Endothelial cell of umbilical vein (primary cell): ENCODE data around the gene MEP1B. TPM values are rescaled to one million over a fixed set of nuclear protein-coding genes. Genes with fewer than 3 reads are reported as not detected.

Experiments used
- BruUV-seq: library from RNA; stranded (reverse); fragments of 400-500 nt; replicated peaks from 2 replicates; lab custom pipeline; 2021; lab: Mats Ljungman, UMichigan
- CTCF ChIA-PET: fragments of 300-600, 350-600 bp; sonication (Branson Sonifier 250); formaldehyde crosslinking; loops from one replicate; lab custom pipeline; 2021; ENCODE audit warnings: antibody characterized with exemption, inconsistent platforms; lab: Charles Lee
- POLR2A ChIA-PET: fragments of 300-600, 350-600 bp; sonication (Branson Sonifier 250); formaldehyde crosslinking; loops from one replicate; lab custom pipeline; 2021; ENCODE audit warnings: antibody characterized with exemption, inconsistent platforms; lab: Charles Lee
- DNase-seq: peaks from one replicate; pipeline ENCODE4 v3.0.0-alpha.2; 2011; ENCODE audit warnings: low read depth, low spot score
- FAIRE-seq: peaks from 2 replicates; lab custom pipeline; 2011; peaks lifted over from hg19 to GRCh38; lab: Jason Lieb, UNC
- H2AFZ ChIP-seq: 2 replicates; pipeline ENCODE4 v1.6.0; 2012; ENCODE audit warnings: low read depth, low read length, control low read depth, inconsistent platforms
- H3K27ac ChIP-seq: 2 replicates; pipeline ENCODE4 v1.5.1; 2011; ENCODE audit warnings: low read depth, mild to moderate bottlenecking, control low read depth, low read length, moderate library complexity; ENCODE audit not compliant: insufficient read depth
- H3K27me3 ChIP-seq, 2 experiments: 2 replicates each; pipeline versions ENCODE4 v1.6.0 to v1.6.1; 2011; ENCODE audit warnings: low read length in 2 of 2, mixed read lengths in 1 of 2; ENCODE audit not compliant: control insufficient read depth in 2 of 2, insufficient read depth in 2 of 2
- H3K36me3 ChIP-seq, 2 experiments: 2 replicates in 1 of 2; 3 replicates in 1 of 2; pipeline ENCODE4 v1.5.1; 2011; ENCODE audit warnings: low read length in 2 of 2, mild to moderate bottlenecking in 1 of 2, moderate library complexity in 1 of 2; ENCODE audit not compliant: control insufficient read depth in 2 of 2, insufficient read depth in 2 of 2; ENCODE audit errors: extremely low read depth in 1 of 2
- H3K4me1 ChIP-seq: 3 replicates; pipeline ENCODE4 v1.5.1; 2011; ENCODE audit warnings: mild to moderate bottlenecking, low read length; ENCODE audit not compliant: control insufficient read depth, insufficient read depth; ENCODE audit errors: extremely low read depth
- H3K4me2 ChIP-seq: 2 replicates; pipeline ENCODE4 v1.6.1; 2011; ENCODE audit warnings: low read length, control low read depth, mixed read lengths; ENCODE audit not compliant: insufficient read depth
- H3K4me3 ChIP-seq, 3 experiments: fragments of 200-600 bp in 1 of 3; sonication (generic), shearing (Covaris generic) in 1 of 3; replicated peaks in 1 of 3; 2 replicates each; pipeline ENCODE4 v1.5.1; 2011 to 2016; ENCODE audit warnings: control low read depth in 3 of 3, low read length in 3 of 3, mild to moderate bottlenecking in 2 of 3, inconsistent platforms in 1 of 3, low read depth in 1 of 3, moderate library complexity in 1 of 3; ENCODE audit not compliant: insufficient read depth in 1 of 3
- H3K79me2 ChIP-seq: 2 replicates; pipeline ENCODE4 v1.6.0; 2012; ENCODE audit warnings: low read length, inconsistent platforms; ENCODE audit not compliant: control insufficient read depth, insufficient read depth
- H3K9ac ChIP-seq: replicated peaks from 2 replicates; pipeline ENCODE3; 2011; ENCODE audit warnings: low read length, control low read depth; ENCODE audit not compliant: insufficient read depth; ENCODE audit errors: extremely low read depth
- H3K9me1 ChIP-seq: replicated peaks from 3 replicates; pipeline ENCODE4 v1.6.0; 2011; ENCODE audit warnings: mild to moderate bottlenecking, low read length; ENCODE audit not compliant: control insufficient read depth, insufficient read depth; ENCODE audit errors: extremely low read depth
- H3K9me3 ChIP-seq: replicated peaks from 2 replicates; pipeline ENCODE4 v1.5.1; 2012; ENCODE audit warnings: low read length, inconsistent platforms; ENCODE audit not compliant: control insufficient read depth, insufficient read depth
- H4K20me1 ChIP-seq: replicated peaks from 2 replicates; pipeline ENCODE3; 2011; ENCODE audit warnings: mild to moderate bottlenecking, low read length; ENCODE audit not compliant: control insufficient read depth, insufficient read depth; ENCODE audit errors: extremely low read depth
- EZH2 ChIP-seq: IDR thresholded peaks from 2 replicates; pipeline ENCODE4 v1.6.1; 2012; ENCODE audit warnings: borderline replicate concordance, low read depth, mild to moderate bottlenecking, moderate library complexity, low read length, inconsistent platforms; ENCODE audit not compliant: severe bottlenecking
- FOS ChIP-seq: IDR thresholded peaks from 2 replicates; pipeline ENCODE4 v1.6.1; 2011; ENCODE audit warnings: mild to moderate bottlenecking, low read length, moderate library complexity, borderline replicate concordance; ENCODE audit not compliant: insufficient read depth
- GATA2 ChIP-seq: IDR thresholded peaks from 2 replicates; pipeline ENCODE4 v1.7.0; 2011; ENCODE audit warnings: low read depth, mild to moderate bottlenecking, moderate library complexity, mixed read lengths, low read length; ENCODE audit not compliant: insufficient read length, insufficient read depth
- JUN ChIP-seq: IDR thresholded peaks from 2 replicates; pipeline ENCODE4 v1.6.1; 2011; ENCODE audit warnings: borderline replicate concordance, low read depth; ENCODE audit not compliant: insufficient read length, insufficient read depth
- MYC ChIP-seq: IDR thresholded peaks from one replicate; pipeline ENCODE4 v1.6.1; 2011; ENCODE audit warnings: mild to moderate bottlenecking, low read depth, low read length
- POLR2A ChIP-seq: IDR thresholded peaks from 2 replicates; pipeline ENCODE4 v1.6.1; 2012; ENCODE audit warnings: low read depth, mild to moderate bottlenecking, control low read depth, low read length
- POLR2AphosphoS5 ChIP-seq: IDR thresholded peaks from 2 replicates; pipeline ENCODE4 v1.6.1; 2012; ENCODE audit warnings: low read depth, mild to moderate bottlenecking, control low read depth, low read length, moderate library complexity; ENCODE audit not compliant: insufficient read depth
- dilution Hi-C: fragments of 300-500 bp; cut with MboI; formaldehyde crosslinking; loops from one replicate; pipeline ENCODE4 v1.15.0; 2019; ENCODE audit warnings: low sequenced_read_pairs; ENCODE audit not compliant: extremely low pct_ligation_motif_present
- intact Hi-C: fragments of 100-400 bp; cut with micrococcal nuclease; formaldehyde crosslinking; loops from one replicate; pipeline ENCODE4 v1.10.0; 2022
- polyA plus RNA-seq, 4 experiments: library from polyadenylated mRNA; depleted of rRNA in 3 of 4; stranded (reverse) in 3 of 4; unstranded in 1 of 4; fragments of >200 nt; gene quantifications; 2 replicates each; pipeline versions ENCODE4 v1.2.1 to v1.2.3, GENCODE V29; 2011 to 2012; ENCODE audit warnings: missing spikeins in 1 of 4
- total RNA-seq: library from RNA; stranded (reverse); gene quantifications from 2 replicates; pipeline ENCODE4 v1.2.3, GENCODE V29; 2021
- TF ChIP-seq, protein P1 (sequence below): IDR thresholded peaks from 2 replicates; pipeline ENCODE4 v1.6.1; 2011; ENCODE audit not compliant: insufficient read depth, insufficient read length
- TF ChIP-seq, protein P2 (sequence below), 2 donors: IDR thresholded peaks; 1 replicate in 1 of 2; 2 replicates in 1 of 2; pipeline ENCODE4 v1.5.1; 2011; ENCODE audit warnings: low read length in 2 of 2, mild to moderate bottlenecking in 2 of 2, moderate library complexity in 2 of 2, control low read depth in 1 of 2, inconsistent platforms in 1 of 2, low read depth in 1 of 2; ENCODE audit not compliant: insufficient read depth in 1 of 2; ENCODE audit errors: extremely low read depth in 1 of 2

The MEP1B gene
- total and polyA plus RNA-seq, 2 donors (not counting 3 experiments of a cell fraction or from before 2014, with no cell fraction given), result not detected

DNA sequence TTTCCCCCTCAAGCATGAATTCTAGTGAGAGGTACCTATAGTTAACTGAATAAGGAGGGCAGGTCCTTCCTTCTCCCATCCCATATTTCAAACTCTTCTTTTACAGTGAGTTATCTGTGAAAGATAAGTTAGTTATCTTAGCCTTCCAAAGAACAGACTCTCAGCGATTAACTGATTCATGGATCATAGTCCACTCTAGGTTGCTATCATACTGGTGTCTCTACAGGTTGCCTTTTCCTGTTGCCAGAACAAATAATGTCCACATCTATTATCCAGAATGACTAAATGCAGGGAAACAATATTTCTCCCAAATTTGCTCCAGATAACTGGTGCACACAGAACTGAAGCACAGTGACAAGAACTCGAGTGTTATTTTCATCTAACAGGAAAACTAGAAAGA lies 68.3 kb downstream of the MEP1B start:
- Histone ChIP-seq H3K9ac (no peak overlapping the region), H3K4me2 (no peak overlapping the region), H3K79me2 (no peaks in the 10 kb centered on the region), H2AFZ (no peak overlapping the region), H4K20me1 (no peaks in the 10 kb centered on the region), H3K9me1 (no peaks in the 10 kb centered on the region), H3K27ac (no peak overlapping the region), H3K4me1 (no peaks in the 10 kb centered on the region), H3K4me3 (no peak overlapping the region), H3K27me3 (peaks cover 0 to 2% of the 10 kb centered on the region in 2 experiments), H3K36me3 (no peaks in the 10 kb centered on the region), H3K9me3 (no peaks in the 10 kb centered on the region)
- DNase-seq, result no peak
- intact Hi-C loops, result no loop called here
- no peak for FAIRE-seq
- CTCF ChIA-PET, result no interaction called here
- POLR2A ChIA-PET, result no interaction called here
- no peak for TF ChIP-seq EZH2
- TF ChIP-seq, protein P1, sequence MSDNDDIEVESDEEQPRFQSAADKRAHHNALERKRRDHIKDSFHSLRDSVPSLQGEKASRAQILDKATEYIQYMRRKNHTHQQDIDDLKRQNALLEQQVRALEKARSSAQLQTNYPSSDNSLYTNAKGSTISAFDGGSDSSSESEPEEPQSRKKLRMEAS, result no peak
- TF ChIP-seq FOS, result no peak
- no peak for TF ChIP-seq MYC
- TF ChIP-seq GATA2, result no peak
- TF ChIP-seq JUN, result no peak
- no peak for TF ChIP-seq POLR2A
- TF ChIP-seq, protein P2, sequence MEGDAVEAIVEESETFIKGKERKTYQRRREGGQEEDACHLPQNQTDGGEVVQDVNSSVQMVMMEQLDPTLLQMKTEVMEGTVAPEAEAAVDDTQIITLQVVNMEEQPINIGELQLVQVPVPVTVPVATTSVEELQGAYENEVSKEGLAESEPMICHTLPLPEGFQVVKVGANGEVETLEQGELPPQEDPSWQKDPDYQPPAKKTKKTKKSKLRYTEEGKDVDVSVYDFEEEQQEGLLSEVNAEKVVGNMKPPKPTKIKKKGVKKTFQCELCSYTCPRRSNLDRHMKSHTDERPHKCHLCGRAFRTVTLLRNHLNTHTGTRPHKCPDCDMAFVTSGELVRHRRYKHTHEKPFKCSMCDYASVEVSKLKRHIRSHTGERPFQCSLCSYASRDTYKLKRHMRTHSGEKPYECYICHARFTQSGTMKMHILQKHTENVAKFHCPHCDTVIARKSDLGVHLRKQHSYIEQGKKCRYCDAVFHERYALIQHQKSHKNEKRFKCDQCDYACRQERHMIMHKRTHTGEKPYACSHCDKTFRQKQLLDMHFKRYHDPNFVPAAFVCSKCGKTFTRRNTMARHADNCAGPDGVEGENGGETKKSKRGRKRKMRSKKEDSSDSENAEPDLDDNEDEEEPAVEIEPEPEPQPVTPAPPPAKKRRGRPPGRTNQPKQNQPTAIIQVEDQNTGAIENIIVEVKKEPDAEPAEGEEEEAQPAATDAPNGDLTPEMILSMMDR (IDR thresholded peaks at IDR 0.05; ENCODE audit: extremely low read depth in 1 of 2, insufficient read depth in 1 of 2, low read depth in 1 of 2, low read length in 2 of 2), result no peak
- TF ChIP-seq POLR2AphosphoS5, result no peak
- BruUV-seq, result no TSS peak
- dilution Hi-C loops, result no loop called here
